T-helper 17 cell (primary cell): ENCODE results near the gene STIMATE. TPM values are rescaled to one million over a fixed set of nuclear protein-coding genes. Genes with fewer than 3 reads are reported as not detected.

Experiments
- ATAC-seq: fragments of 150-1000 bp; cut with Tn5 transposase; 2 replicates; pipeline ENCODE4 v1.10.0; 2021; ENCODE audit warnings: mild to moderate bottlenecking, moderate library complexity
- DNase-seq, 3 donors: peaks; one replicate each; pipeline versions ENCODE4 v3.0.0 to v3.0.0-alpha.2; 2020 to 2021
- H3K9me3 ChIP-seq: one replicate; pipeline ENCODE4 v1.7.0; 2013; ENCODE audit warnings: low read length, mild to moderate bottlenecking; ENCODE audit not compliant: control insufficient read depth, poor library complexity, severe bottlenecking
- H3K27ac Mint-ChIP-seq: one replicate; pipeline ENCODE4 v1.8.0; 2022; ENCODE audit warnings: mild to moderate bottlenecking, moderate library complexity, mixed read lengths
- H3K27me3 Mint-ChIP-seq: one replicate; pipeline ENCODE4 v1.8.0; 2022; ENCODE audit warnings: mixed read lengths
- H3K36me3 Mint-ChIP-seq: one replicate; pipeline ENCODE4 v1.8.0; 2022; ENCODE audit warnings: low read depth, mixed read lengths
- H3K4me1 Mint-ChIP-seq: one replicate; pipeline ENCODE4 v1.8.0; 2022; ENCODE audit warnings: mild to moderate bottlenecking, mixed read lengths
- H3K4me3 Mint-ChIP-seq: one replicate; pipeline ENCODE4 v1.8.0; 2022; ENCODE audit warnings: mild to moderate bottlenecking, moderate library complexity, mixed read lengths
- total RNA-seq, 4 donors: library from RNA in 2 of 4; stranded (reverse) in 2 of 4; gene quantifications; one replicate each; pipeline ENCODE4 v1.2.3 and lab custom pipeline; 2022 to 2026

STIMATE gene
- total RNA-seq, 2 donors from 2014 or later = 41.1 to 42.6 TPM

DNA sequence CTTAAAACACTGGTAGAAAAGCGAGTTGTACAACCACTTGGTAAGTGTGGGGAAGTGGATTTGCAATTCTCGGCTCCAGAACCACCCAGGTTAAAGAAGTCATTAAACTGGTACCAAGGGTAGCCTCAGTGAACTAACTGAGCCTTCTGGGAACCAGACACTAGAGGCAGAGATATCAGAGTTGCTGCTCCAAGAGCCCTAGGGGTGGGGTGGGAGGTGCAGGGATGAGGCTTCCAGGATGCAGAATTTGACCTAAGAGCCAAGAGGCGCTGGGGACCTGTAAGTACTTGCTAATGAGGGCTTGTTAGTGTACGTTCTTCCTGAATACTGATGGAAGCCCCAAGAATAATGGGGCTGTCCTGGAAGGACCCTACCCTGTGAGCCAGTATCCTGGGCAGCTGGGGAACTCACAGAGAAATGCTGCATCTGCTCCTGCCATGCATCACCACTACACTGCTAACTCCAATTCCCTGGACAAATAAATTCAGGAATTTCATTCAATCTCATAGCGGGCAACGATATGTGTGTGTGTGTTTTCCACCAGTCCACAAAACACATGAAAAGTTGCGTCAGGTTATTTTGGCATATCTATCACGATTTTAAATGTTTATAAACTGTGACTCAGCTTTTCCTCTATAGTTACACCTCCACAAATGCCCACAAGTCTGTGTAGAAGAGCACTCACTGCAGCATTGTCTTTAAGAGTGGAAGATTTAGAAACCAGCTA lies 23.8 kb downstream of the STIMATE start:
- no peak for ATAC-seq
- no peak overlapping the region for H3K4me3 Mint-ChIP-seq
- no peaks in the 10 kb centered on the region for H3K27me3 Mint-ChIP-seq
- peaks cover 36% of the 10 kb centered on the region for H3K4me1 Mint-ChIP-seq
- H3K27ac Mint-ChIP-seq = no peak overlapping the region
- peaks cover 2% of the 10 kb centered on the region for H3K36me3 Mint-ChIP-seq
- no peak for DNase-seq
- no peaks in the 10 kb centered on the region for H3K9me3 ChIP-seq

DNA sequence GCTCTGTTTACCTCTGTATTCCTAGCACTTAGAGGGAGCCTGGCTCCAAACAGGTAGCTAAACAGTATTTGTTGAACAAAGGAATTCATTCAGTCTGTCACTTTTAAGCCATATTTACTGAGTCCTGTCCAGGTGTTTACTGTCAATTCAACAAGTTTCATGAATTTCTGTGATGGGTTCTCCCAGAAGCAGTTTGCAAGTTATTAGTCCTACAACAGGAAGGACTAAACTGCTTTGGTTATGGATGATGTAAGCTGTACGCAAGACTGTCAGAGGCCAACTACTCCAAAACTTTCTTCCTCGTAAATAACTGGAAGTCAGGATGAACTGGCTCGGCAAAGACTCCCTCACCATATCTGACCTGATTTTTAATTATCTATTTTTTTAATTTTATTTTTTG lies 25.1 kb downstream of the STIMATE start:
- no peak for ATAC-seq
- Mint-ChIP-seq H3K36me3 (peaks cover 2% of the 10 kb centered on the region), H3K4me3 (no peak overlapping the region), H3K4me1 (peaks cover 36% of the 10 kb centered on the region), H3K27me3 (no peaks in the 10 kb centered on the region), H3K27ac (peak overlapping the region; percentile 70)
- no peaks in the 10 kb centered on the region for H3K9me3 ChIP-seq
- DNase-seq = no peak

DNA sequence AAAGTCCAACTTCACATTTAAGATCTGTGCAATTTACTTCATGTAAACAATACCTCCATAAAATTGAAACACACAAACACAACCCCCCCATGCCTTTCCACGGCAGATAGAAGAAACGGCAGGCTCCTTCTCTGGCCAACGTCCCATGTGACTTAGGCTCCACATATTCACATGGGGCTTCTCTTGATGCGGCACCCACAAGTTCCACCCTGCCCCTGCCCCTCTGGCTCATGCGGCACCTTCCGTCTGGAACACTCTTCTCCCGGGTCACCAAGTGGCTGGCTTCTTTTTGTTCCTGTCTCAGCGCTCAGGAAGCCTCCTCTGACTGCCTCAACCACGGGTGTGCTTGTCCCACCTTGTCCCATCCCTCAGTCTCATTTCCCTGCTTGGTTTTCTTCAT lies 25.6 kb downstream of the STIMATE start:
- H3K27ac Mint-ChIP-seq = peak overlapping the region; percentile 70
- no peak for DNase-seq
- H3K4me1 Mint-ChIP-seq = peaks cover 34% of the 10 kb centered on the region
- no peaks in the 10 kb centered on the region for H3K27me3 Mint-ChIP-seq
- no peak for ATAC-seq
- H3K4me3 Mint-ChIP-seq = no peak overlapping the region
- peaks cover 2% of the 10 kb centered on the region for H3K36me3 Mint-ChIP-seq
- no peaks in the 10 kb centered on the region for H3K9me3 ChIP-seq

DNA sequence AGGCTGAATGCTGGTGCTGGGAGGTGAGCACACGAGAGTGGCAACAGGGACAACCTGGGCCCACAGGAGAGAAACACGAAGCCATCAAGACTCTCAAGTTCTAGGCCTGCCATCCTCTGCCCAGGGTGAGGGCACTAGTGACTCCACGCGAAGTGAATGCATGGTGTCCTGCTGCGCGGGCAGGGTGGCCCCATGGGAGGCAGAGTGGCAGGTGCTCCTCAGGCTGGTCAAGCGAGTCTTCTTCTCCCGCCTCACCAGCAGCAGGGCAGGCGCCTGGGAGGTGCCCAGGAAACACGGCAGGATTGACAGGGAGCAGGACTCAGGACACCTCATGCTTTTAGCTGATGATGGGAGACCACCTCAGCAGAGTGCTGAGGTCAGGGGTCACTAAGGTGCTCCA lies 26.9 kb downstream of the STIMATE start:
- H3K27me3 Mint-ChIP-seq = no peaks in the 10 kb centered on the region
- peaks cover 6% of the 10 kb centered on the region for H3K36me3 Mint-ChIP-seq
- no peaks in the 10 kb centered on the region for H3K9me3 ChIP-seq
- H3K27ac Mint-ChIP-seq = peak overlapping the region; percentile 67
- DNase-seq (no peak), ATAC-seq (no peak)
- H3K4me1 Mint-ChIP-seq = peaks cover 30% of the 10 kb centered on the region
- no peak overlapping the region for H3K4me3 Mint-ChIP-seq

DNA sequence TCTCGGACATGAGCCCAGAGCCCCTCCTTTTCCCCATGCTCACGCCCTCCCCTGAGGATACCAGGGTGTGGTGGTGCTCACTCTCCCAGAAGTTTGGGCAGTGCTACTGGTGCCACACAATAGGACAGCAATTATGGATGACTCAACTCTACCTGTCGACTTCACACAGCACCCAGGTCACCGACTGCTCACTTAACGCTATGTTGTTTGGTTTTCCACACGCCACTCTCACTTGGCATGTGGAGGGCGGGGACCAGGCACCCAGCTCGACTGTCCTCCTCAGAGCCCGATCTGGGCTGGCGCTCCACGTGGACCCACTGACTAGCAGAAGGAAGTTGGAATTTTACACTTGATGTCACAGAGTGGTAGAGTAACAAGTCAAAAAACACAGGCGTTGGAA lies 30.9 kb downstream of the STIMATE start:
- H3K4me3 Mint-ChIP-seq = no peak overlapping the region
- DNase-seq (no peak), ATAC-seq (no peak)
- H3K27ac Mint-ChIP-seq = no peak overlapping the region
- H3K36me3 Mint-ChIP-seq = peaks cover 3% of the 10 kb centered on the region
- peaks cover 19% of the 10 kb centered on the region for H3K4me1 Mint-ChIP-seq
- H3K27me3 Mint-ChIP-seq = no peaks in the 10 kb centered on the region
- H3K9me3 ChIP-seq = no peaks in the 10 kb centered on the region

DNA sequence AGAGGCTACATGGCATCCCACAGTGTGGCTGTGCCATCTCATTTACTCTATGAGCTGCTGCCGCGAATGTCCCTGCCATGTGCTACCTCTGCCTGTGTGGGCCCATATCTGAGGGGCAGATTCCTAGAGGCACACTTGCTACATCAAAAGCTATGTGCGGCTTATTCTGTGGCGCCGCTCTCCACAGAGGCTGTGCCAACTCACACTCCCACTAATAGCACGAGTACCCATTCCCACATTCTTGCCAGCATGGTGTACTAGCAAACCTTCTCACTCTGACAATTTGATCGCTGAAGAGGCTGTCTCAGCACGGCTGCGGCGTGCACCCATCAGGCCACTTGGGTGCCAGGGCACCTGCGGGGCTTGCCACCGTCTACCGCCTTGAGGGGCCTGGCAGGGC lies 31.4 kb downstream of the STIMATE start:
- Mint-ChIP-seq H3K36me3 (peaks cover 3% of the 10 kb centered on the region), H3K27me3 (no peaks in the 10 kb centered on the region), H3K4me3 (no peak overlapping the region), H3K27ac (no peak overlapping the region), H3K4me1 (peaks cover 18% of the 10 kb centered on the region)
- ATAC-seq = no peak
- DNase-seq = no peak
- no peaks in the 10 kb centered on the region for H3K9me3 ChIP-seq

DNA sequence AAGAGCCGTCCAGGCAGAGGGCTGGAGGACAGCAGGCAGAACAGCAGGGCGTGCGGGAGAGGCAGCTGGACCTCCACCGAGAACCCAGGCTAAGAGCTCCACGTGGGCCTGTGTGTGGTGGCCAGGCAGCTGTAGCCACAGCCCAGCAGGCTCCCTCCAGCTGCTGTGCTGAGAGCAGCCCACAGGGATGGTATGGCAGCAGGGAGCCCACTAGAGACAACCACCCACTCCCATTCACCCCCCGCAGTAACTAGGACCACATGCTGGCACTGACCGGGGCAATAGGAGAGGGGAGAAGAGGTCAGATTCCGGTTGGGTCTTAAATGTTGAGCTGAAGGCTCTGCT lies 37.0 kb downstream of the STIMATE start:
- Mint-ChIP-seq H3K4me1 (peaks cover 32% of the 10 kb centered on the region), H3K27me3 (no peaks in the 10 kb centered on the region), H3K4me3 (no peak overlapping the region), H3K27ac (no peak overlapping the region), H3K36me3 (peaks cover 7% of the 10 kb centered on the region)
- DNase-seq (no peak), ATAC-seq (no peak)
- no peaks in the 10 kb centered on the region for H3K9me3 ChIP-seq

DNA sequence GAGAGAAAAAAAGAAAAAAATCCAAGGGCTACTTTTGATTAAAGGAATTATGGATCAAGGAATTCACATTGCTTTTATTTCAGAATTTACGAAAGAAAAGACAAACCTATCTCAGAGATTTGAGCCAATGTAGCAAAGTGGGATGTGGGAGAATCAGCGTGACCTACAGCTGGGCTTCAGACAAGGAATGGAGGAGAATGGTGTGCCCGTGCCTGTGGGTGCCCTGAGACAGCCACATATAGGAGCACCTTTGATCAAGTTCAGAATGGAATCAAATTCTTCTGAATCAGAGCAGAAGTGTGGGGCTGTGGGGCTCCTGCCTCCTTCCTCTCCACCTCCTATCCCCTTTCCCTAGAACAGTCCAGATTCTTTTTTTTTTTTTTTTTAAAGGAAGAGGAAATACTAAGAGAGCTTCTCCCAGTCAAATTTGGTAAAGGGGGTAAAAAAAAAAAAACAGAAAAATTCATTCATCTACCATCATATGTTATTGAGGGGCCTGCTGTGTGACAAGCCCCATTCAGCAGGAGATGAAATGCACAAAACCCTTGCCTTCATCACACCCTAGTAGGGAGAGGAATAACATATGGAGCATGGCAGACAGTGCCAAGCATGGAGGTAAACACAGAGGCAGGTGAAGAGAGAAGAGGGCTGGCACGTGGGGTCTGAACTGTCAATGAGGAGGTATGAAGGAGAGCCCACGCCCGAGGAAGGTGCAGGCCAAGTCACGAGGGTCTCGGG lies 37.5 kb downstream of the STIMATE start:
- peaks cover 32% of the 10 kb centered on the region for H3K4me1 Mint-ChIP-seq
- no peaks in the 10 kb centered on the region for H3K27me3 Mint-ChIP-seq
- no peak overlapping the region for H3K4me3 Mint-ChIP-seq
- peaks cover 7% of the 10 kb centered on the region for H3K36me3 Mint-ChIP-seq
- no peak for DNase-seq
- no peak overlapping the region for H3K27ac Mint-ChIP-seq
- no peak for ATAC-seq
- no peaks in the 10 kb centered on the region for H3K9me3 ChIP-seq

DNA sequence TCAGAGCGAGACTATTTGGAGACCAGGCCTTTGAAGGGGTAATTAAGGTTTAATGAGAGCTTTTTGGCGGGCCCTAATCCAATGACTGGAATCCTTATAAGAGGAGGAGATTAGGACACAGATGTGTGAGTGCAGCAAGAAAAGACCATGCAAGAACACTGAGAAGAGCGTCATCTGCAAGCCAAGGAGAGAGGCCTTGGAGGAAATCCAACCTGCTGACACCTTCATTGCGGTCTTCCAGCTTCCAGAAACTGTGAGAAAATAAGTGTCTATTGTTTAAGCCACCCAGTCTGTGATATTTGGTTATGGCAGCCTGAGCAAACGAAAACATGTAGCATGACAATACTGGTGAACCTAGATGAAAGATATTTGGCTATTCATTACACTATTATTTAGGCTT lies 39.5 kb downstream of the STIMATE start:
- no peaks in the 10 kb centered on the region for H3K27me3 Mint-ChIP-seq
- DNase-seq = no peak
- no peak overlapping the region for H3K4me3 Mint-ChIP-seq
- H3K36me3 Mint-ChIP-seq = peaks cover 7% of the 10 kb centered on the region
- peaks cover 32% of the 10 kb centered on the region for H3K4me1 Mint-ChIP-seq
- ATAC-seq = no peak
- H3K27ac Mint-ChIP-seq = peak overlapping the region; percentile 19
- H3K9me3 ChIP-seq = no peaks in the 10 kb centered on the region

DNA sequence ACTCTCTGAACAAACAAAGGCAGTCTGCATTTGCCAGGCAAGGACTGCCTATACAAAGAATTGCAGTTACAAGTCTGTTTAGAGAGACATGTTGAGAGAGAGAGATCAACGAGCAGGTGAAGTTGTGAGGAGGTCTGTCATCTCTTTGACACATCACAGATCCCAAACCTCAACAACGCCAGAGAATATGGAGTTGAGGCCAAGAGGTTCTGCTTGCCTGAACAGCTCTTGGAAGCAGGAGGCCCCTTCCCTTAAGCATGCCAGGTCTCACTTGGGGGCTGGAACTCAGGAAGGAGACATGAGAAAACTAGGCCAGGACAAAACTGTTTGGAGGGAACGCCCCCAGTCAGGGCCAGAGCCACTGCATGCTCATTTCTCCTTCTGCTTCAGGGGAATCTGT lies 40.2 kb downstream of the STIMATE start:
- no peaks in the 10 kb centered on the region for H3K9me3 ChIP-seq
- ATAC-seq (no peak), DNase-seq (no peak)
- H3K4me3 Mint-ChIP-seq = no peak overlapping the region
- no peaks in the 10 kb centered on the region for H3K27me3 Mint-ChIP-seq
- H3K36me3 Mint-ChIP-seq = peaks cover 7% of the 10 kb centered on the region
- H3K4me1 Mint-ChIP-seq = peaks cover 27% of the 10 kb centered on the region
- H3K27ac Mint-ChIP-seq = peak overlapping the region; percentile 37

DNA sequence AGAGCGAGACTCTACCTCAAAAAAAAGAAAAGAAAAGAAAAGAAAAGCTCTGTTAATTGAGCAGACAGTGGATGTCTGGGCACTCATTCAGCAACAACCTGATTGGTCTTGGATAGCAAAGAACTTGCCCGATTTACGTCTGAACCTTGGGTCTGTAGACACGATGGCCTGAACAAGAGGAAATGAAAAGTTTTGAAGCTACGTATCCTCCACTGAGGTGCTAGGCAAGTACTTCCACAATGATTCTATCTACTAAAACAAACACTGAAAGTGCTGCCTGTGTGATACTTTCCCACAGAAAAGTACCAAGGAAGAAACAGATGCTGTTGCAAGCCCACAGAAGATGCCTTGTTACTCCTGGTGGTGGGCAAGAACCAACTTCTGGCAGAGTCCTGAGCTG lies 40.7 kb downstream of the STIMATE start:
- no peaks in the 10 kb centered on the region for H3K27me3 Mint-ChIP-seq
- H3K27ac Mint-ChIP-seq = peak overlapping the region; percentile 37

DNA sequence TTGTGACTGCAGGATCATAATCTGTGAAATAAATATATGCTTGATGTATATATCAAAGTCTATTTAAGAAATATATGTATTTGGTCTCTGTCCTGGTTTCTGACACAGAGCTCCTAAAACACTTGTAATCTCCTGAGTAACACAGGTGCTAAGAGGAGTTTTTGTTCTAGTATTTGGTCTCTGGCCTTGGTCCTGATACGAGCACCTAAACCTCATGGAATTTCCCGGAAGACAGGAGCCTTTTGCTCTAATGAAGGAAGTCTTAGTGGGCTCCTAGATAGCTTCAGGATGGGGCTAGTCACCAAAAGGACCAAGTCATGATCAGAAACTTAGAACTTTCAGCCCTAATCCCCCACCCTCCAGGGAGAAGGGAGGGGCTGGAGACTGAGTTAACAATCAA lies 43.3 kb downstream of the STIMATE start:
- Mint-ChIP-seq H3K36me3 (peaks cover 6% of the 10 kb centered on the region), H3K4me3 (no peak overlapping the region), H3K27ac (peak overlapping the region; percentile 21), H3K4me1 (peaks cover 12% of the 10 kb centered on the region), H3K27me3 (no peaks in the 10 kb centered on the region)
- ATAC-seq = no peak
- H3K9me3 ChIP-seq = no peaks in the 10 kb centered on the region
- no peak for DNase-seq

More for the DNA sequence above, 40.7 kb downstream of the STIMATE start:
- no peak for ATAC-seq
- Mint-ChIP-seq H3K36me3 (peaks cover 7% of the 10 kb centered on the region), H3K4me3 (no peak overlapping the region), H3K4me1 (peaks cover 22% of the 10 kb centered on the region)
- DNase-seq = no peak
- no peaks in the 10 kb centered on the region for H3K9me3 ChIP-seq

DNA sequence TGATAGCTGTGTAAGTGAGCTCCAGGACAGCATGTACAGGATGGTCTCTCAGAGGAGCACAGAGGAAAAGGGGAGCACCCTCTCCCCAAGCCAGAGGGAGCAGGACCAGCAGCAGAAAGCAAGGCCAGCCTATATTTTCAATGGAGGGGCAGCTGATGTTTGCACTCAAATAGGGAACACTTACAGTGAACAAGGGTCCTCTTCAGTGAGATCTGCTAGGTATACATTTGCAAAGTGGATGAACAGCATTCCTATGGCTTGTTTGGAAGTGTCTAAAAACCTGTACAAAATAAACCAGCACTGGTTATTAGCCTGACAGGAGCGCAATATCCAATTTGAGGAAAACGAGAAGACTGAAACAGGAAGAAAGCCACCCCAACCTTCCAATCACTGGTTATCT lies 44.9 kb downstream of the STIMATE start:
- no peaks in the 10 kb centered on the region for H3K9me3 ChIP-seq
- no peak for DNase-seq
- H3K4me3 Mint-ChIP-seq = no peak overlapping the region
- H3K4me1 Mint-ChIP-seq = peaks cover 8% of the 10 kb centered on the region
- peaks cover 6% of the 10 kb centered on the region for H3K36me3 Mint-ChIP-seq
- no peak for ATAC-seq
- H3K27ac Mint-ChIP-seq = no peak overlapping the region
- H3K27me3 Mint-ChIP-seq = no peaks in the 10 kb centered on the region

DNA sequence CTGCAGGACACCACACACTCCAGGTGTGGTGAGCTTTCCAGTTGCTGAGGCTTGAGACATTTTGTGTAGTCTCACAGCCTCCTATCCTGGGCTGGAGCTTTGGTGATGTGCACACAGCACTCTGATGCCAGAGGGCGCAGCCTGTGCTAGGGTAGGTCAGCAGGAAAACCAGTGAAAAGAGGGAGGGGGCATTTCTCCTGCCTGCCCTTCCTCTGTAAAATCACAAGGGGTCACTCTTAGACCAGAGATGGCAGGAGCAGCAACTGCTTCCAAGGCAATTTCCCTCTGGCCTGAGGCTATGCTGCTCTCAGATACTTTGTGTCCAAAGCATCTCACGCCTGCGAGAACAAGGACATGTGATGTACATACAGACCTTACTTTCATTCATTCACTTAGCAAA lies 46.0 kb downstream of the STIMATE start:
- Mint-ChIP-seq H3K36me3 (peaks cover 6% of the 10 kb centered on the region), H3K27me3 (no peaks in the 10 kb centered on the region), H3K4me3 (no peak overlapping the region), H3K27ac (no peak overlapping the region), H3K4me1 (peaks cover 6% of the 10 kb centered on the region)
- DNase-seq (no peak), ATAC-seq (peak; percentile 50)
- no peaks in the 10 kb centered on the region for H3K9me3 ChIP-seq
